NCI-H1417 treated with DMSO at 0.1 percent for 48 hours (cell line): ENCODE results near the gene NPTN.

ENCODE experiments used
- DNase-seq: peaks from one replicate; lab custom pipeline; 2025; lab: John Stamatoyannopoulos, UW

NPTN gene

DNA sequence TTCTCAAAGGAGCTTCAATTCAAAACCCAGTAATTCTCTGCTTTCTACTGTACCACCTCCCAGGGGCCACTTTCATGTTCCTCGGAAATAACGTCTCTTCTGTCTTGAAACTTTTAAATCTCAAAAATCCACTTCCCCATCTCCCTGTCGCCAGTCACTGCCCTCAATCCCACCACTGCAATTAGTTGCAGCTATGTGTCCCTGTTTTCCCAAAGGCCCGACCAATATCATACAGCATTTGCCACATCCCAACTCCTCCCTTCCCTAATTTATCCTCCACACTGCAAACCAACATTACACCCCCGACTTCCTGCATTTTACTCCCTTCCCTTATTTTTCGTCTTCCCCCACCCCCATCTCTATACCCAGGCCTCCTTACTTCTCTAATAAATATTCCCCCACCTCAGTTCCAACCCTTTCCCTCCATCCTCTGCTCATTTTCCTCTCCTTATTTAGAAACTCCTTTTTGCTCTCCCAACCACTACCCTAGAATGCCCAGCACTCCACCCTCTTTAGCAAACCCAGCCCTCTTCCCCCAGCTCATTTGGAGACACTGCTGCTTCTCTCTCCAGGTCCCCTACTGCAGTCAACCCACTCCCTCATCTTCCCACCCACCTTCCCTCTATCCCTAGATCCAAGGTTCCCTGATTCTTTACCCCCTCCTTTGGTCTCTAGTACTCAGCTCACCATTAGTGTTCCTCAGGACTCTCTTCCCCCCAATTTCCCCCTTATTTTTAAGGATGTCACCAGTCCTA, 1.1 kb downstream of the NPTN start:
- DNase-seq, result no peak

DNA sequence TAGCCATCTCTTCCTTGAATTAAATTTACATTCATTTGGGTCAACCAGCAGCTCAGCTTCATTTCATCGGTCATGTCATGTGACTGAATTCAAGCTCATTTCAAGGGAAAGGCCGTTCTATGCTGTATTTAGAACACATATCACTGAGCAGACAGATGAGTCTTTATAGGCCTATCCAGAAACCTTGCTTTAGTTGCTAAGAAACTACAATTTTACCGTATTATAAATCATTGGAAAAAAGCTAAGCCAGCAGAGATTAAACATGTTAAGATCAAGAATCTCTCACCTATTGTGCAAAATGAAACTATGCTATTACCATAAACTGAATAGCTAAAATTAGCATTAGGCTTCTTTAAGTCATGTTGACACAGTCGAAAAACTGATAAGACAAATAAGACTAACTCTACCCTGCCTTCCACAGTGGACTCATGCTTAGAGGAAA, 2.2 kb downstream of the NPTN start:
- no peak for DNase-seq

DNA sequence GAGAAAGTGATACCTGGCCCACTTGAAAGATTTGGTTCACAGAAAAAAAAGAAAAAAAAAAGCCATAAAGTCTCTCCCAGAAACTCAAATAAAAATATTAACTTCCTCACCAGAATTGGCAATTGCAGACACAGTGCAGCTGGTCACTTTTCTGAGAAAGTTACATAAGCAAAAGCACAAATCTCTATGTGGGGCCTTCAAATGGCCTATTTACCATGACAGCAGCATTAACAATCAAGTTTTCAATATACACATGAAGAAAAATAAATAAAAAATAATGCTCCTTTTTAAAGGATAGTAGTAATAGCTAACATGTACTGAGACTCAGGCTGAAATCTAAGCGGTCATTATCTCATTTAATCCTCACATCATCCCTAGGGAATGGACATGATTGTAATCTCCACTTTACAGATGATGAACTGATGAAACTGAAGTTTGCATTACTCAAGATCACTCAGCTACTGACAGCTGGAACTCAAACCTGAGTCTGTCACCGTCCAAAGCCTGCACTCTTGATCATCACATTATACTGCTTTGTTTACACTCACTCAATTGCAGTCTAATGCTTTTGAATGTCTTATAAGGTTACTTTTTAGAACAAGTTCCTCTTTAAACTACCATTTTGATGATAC, 3.3 kb downstream of the NPTN start:
- DNase-seq, result no peak

DNA sequence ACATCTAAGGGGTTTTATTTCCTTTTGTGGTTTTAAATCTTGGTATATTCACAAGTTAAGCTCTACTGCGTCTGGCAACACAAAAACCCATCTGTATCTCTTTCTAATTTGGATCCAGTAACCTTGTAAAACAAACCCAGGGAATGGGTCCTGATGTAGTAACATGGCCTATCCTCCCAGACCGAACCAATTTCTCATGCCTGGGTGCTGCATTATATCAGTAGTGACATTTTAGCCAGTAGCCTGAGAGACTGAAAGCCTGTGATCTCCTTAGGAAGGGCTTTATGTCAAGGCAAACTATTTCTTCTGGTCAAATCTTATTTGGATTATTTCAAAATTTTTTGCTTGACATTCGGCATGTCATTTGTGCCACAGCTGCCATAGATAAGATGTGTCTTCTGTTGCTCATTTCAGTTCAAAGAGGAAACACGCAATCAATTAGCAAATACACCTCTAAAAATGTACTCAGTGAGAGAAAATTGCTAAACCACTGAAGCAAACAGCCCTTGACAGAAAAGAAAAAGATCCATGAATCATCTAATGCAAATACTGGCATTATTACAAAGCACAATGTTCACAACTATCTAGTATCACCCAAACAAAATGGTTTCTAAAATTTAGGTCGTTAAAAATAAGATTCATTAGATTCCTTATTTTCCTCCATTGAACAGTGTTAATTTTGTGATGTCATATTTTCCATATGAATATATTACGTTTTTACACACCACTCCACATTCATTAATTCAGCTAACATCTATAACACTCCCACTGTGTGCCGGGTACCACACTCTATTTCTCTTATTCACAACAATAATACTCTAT, 4.0 kb downstream of the NPTN start:
- DNase-seq, result no peak

DNA sequence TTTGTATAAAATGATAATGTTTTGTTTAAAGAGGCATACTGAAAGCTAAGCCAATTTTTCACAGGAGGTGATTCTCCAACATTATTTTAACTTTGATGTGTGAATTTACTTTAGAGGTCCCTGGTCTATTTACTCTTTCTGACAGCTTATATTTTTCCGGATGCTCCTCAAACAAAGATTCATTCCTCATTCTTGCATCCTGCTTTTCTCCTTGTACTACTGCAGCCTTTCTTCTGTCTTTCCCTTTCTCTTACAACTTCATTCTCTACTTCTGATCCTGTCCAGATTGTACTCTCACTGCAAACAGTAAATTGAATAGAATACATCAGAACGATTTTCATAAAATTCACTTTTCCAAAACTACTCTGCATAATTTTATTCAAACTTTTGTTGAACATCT, 5.1 kb downstream of the NPTN start:
- no peak for DNase-seq

DNA sequence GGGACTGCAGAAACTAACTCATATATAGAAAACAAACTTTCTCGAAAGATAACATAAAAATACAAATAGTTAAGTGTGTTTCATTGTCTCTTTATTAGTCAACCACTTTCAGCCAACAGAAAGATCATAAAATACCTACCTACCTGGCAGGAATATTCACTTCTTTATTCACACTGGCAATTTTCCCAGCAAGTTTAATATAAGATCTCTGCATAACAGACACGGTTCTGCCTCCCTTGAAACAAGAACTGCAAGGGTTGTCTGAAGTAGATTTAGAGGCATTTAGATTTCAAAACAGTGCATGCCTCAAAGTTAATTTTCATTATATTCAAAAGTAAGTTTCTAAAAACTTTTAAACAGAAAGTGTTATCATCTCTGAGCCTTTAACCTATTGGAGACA, 7.1 kb downstream of the NPTN start:
- DNase-seq, result no peak

DNA sequence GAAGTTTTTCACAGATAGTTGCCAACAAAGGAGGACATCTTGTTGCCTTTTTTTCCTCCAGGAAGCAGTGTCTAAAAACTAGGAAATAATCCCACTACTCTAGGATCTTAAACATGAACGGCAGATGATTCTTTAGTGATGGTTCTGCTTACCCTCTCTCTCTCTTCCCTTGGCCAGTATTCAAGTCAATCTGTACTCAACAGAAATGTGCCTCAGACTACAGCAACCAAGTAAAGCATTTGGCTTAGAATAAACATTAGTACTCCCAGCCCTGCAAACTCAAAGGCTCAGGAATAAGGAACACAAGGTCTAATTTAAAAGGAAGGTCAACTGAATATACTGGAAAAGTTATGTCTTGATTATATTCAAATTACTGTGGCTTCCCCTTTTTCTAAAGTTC, 8.7 kb downstream of the NPTN start:
- no peak for DNase-seq

DNA sequence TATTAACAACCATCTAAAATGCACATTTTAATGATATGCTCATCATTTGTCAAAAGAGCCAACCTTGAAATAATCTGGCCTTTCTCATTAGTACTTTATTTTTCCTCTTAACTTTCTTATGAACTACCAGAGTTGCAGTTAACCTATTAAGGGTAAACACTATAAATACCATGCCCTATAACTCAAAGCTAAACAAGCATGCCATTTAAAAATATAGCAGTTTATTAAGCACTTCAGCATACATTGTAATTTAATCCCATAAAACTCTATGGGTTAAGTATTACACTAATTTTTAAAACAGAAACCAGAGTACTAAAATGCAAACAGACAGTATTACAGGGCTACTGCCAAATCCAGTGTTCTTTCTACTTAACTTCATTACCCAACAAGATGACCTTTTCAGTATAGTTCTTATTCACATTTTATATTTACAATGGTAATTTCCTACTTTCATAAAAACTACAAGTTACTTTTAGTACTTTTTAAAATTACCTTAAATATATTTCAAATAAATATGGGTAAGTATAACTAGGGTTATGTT, 11.8 kb downstream of the NPTN start:
- DNase-seq, result no peak

DNA sequence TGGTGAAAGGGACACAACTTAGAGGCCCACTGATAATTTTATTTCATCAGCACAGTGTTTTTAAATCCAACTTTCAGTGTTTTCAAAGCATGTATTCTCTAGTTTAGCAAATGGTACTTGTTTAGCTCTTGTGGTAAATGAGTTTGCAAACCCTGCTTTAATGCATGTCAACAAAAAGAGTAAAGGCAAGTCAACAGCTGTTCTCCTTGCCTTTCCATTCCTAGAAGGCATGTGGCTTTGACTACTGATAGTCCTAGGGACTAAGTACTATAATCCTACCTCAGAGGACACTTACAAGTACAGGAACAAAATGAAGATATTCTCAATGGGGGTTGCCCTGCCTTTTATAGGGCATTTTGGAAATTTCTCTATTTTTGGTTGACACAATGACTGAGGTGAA, 13.1 kb downstream of the NPTN start:
- no peak for DNase-seq

DNA sequence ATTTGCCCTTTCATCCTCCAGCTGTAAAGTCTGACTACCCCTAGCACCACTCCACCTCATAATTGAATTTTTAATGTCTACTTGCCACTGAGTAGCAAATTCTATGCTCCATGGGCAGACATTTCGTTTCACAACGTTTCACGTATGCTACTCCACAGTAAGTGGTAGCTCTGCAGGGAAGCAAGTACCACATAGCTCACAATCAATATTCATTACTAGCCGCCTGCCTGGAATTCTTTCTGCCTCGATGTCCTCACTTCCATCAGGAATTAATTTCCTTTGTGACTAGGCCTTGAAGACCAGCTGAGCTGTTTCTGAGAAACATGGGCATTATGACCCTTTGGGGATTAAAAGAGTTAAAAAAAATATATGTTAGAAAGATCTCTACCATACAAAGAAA, 15.3 kb downstream of the NPTN start:
- no peak for DNase-seq

DNA sequence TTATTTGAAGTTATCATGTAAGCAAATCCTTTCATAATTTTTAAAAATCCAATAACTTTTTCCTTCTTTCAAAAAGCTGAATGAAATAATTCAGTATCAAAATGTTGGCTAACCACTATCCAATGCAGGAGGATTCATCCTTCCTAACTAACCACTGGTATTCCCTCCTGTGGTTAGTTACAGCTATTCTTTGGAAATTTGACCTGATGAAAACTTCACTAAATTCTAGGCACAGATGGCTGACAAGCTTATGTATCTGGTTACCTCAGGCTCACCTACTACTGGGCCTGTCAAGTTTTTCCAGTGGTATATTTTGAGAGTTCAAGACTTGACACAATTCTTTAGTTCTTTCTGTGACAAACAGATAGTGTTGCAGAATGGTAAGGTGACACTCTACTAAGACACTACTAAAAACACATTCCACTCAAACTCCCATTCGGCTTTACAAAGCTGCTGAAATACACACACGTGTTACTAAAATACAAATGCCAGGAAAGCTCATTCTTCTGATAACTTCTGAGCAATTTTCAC, 15.8 kb downstream of the NPTN start:
- no peak for DNase-seq

DNA sequence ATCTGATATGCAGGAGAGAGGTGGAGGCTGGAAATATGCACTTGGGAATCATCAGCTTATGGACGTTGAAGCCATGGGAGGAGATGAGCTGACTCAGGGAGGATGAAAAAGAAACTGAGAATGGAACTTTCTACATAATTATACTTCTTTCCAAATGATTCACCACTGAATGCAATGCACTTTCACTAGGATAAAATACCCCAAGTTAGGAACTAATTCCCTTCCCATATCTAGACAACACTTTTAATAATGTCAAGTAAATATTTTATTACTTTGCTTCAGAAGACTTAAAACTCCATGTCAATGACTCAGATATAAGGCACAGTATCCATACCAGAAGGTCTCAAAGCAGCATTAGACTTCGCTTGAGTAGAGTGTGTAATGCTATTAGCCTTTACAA, 24.2 kb downstream of the NPTN start:
- DNase-seq, result no peak

DNA sequence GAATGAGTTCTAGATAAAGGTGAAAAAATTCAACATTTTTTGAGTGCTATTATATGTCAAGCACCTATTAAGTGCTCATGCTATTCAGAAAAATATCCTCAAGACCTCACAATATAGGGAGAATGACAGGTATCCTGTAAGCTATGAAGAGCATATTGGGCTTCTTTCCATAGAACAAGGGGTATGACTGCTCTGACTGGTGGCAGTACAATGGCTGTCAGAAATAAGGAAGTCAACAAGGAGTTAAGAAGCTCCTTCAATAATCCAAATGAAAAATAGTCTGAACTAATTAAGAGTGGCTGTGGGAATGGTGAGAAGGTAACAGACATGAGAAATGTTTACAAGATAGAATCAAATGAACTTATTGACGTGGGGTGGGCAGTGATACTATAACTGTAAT, 24.7 kb downstream of the NPTN start:
- DNase-seq, result no peak

DNA sequence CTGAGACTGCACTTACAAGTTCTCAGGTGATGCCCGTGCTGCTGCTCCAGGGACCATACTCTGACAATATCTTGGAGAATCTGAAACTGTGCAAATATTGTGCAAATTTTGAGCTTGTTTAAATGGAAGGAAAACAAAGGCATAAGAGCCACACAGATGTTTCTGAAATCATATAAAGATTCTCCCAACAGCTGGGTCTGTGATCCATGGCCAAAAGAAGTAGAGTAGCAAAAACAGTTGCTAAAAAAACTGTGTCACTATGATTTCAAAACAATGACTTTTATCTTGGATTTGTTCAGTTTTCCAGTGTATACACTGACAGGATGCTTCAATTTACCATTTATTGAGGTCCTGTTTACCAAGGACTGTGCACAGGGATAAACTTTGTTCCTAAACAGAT, 25.3 kb downstream of the NPTN start:
- DNase-seq, result no peak

DNA sequence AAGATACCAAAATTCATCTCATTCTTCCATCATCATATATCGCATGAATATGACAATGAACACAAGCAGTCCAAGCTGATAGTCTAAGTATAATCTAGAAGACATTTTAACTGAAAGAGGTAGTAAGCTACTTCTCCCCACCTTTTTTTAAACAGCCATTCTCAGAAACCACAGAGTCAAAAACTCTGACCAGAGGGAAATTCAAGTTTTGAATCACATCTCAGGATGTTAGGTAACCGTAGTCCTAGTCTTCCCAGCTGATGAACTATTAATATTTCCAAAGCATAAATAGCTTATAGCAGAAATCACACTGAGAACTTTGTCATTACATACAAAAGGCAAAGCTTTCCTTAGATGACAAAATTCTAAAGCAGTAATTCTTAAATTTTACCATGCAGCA, 25.8 kb downstream of the NPTN start:
- no peak for DNase-seq

DNA sequence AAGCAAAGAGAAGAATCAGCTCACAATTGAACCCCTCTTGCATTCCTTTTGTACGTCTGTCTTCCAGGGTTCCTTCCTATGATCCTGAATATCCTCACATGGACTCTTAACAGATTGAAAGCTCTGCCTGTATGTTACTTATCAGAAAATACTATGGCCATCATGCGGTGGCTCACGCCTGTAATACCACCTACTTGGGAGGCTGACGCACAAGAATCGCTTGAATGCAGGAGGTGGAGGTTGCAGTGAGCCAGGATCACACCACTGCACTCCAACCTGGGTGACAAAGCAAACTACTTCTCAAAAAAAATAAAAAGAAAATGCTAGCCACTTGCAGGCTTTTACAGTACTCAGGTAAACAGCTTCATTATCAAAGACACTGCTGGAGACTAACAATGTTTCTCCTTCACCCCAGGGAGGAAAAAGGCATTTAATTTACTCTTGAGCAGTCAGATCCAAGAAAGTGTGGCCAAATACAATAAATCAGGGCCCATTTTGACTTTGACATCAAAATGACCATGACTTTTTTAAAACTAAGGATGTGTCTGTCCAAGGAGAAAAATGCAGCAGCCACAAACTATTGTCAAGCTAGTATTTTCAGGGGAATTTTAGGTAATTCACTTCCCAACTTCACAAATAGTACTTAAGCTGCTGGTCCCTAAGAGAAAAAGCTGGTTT, 27.3 kb downstream of the NPTN start:
- no peak for DNase-seq

DNA sequence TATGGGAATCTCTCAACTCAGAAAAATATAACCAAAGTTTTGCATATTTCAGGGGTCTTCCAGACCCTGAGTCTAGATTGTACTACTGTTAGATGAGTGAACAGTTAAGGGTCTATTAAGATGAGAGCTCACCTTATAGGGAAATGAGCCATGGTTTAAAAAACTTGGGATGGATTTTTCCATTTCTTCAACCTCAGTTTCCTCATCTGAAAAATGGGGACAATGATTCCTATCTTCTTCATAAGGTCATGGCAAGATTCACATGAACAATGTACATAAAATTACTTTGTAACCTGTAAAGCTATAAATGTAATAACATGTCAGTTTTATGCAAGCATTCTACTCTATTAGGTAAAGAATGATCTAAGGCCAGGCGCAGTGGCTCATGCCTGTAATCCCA, 28.7 kb downstream of the NPTN start:
- DNase-seq, result no peak

DNA sequence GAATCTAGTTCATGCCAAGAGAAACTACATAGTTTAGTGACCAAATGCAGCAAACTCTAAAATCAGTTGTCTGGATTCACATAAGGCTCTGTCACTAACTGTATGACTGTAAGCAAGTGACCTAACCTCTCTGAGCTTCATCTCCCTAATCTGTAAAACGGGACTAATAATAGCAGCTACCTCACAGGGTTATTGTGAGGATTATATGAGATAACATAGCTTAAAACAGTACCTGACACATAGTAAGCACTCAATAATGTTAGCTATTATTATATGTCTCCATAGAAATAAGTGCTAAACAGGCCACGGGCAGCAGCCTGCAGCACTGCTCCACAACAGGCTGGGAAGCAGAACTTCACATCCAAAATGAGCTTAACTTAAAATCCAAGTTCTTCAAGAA, 30.2 kb downstream of the NPTN start:
- no peak for DNase-seq

DNA sequence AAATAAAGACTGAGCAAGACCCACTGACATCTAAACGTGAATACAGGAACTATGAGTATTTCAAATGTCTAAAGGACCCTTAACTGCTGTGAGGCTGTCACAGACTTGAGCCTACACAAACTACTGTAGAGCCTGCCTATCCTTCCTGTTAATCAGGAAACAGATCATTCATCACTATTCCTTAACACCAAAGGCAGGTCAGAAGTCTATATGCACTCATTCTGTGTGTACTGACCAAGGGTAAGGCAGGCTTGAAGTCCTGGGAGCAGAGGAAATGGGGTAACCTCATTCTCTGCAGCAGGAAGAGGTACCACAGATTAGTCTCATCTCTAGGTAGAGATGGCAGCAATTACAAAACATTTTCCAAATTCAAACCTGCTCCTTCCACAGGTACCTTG, 30.7 kb downstream of the NPTN start:
- no peak for DNase-seq

DNA sequence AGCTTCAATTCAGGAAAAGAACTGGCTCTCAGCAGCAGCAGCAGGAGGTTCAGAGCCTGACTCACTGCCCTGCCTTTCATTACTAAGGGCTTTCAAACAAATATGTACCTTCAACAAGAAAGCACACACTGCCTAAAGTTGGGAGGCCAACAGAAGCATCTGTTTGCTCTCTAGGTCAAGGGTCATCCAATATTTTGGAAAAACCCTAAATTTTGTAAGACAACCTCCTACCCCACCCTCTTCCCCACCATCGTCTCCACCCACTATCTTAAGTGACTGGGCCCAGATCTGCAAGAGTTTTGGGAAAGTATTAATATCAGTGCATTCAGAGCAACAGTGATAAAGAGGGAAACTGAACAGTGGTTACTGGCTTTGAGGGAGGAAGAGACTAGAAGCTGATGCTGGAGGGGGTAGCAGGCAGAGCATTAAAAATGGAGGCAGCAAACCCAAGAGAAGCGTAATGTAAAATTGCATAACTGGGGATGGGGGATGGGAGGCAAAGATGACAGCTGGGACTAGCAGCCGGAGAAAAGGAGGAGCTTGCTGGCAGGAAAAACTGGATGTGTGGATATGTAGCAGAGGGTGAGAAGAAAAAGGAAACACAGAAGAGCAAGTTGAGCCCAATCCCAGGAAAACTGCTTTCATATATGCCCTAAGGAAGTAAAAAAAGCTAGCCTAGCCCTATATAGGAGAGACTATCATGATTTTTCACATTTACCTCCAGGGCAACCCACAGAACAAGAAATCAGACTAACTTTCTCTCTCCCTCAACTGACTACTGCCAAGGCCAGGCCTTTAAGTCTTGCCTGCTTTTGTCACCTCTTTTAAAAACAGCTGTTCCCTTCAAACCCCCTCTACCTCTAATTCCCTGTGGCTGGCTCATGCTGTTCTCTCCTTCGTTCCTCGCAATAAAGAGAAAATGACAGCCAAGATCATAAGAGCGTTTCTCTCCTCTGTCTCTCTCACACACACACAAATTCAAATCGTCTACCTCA, 31.4 kb downstream of the NPTN start:
- no peak for DNase-seq
